ENCODE measurements around the gene ZNF584. TPM values are rescaled to one million over a fixed set of nuclear protein-coding genes. Genes with fewer than 3 reads are reported as not detected.
A peak's percentile ranks its signal among the peaks of the same experiment; 100 is the strongest.
"Not testable (repeated sequence)": the region's sequence is repeated elsewhere in the genome, so short reads cannot be mapped to it uniquely, and the experiment has no call there.

The ZNF584 gene
- total and polyA plus RNA-seq, 10 of the 15 experiments (the other 5 are each of a cell fraction or from before 2014, with no cell fraction given), result 2.0 to 10.7 (median 6.3) TPM

GRCh38 chr19:58442986-58443385, 34.5 kb downstream of the ZNF584 start:
- RAD21 ChIA-PET (ENCODE audit: unreplicated experiment); H3K27ac ChIP-seq (ENCODE audit: control insufficient read depth, insufficient read depth); H3K9ac ChIP-seq (ENCODE audit: control insufficient read depth, insufficient read depth, low read length); SMC1A ChIA-PET (ENCODE audit: uncharacterized antibody, unreplicated experiment); H2AFZ ChIP-seq (ENCODE audit: control insufficient read depth, low read depth, low read length); H3K4me2 ChIP-seq (ENCODE audit: control insufficient read depth, insufficient read depth); CTCF ChIA-PET; BruUV-seq (replicated peaks); H3K36me3 ChIP-seq (ENCODE audit: control insufficient read depth in 2 of 2, insufficient read depth in 2 of 2, low read length in 1 of 2); H3K79me2 ChIP-seq (ENCODE audit: control insufficient read depth, insufficient read depth, low read length); H3K4me3 ChIP-seq; H3K27me3 ChIP-seq (replicated peaks in 1 of 2; ENCODE audit: control insufficient read depth in 2 of 2, insufficient read depth in 2 of 2, low read length in 1 of 2); H4K20me1 ChIP-seq (ENCODE audit: control insufficient read depth, insufficient read depth); DNase-seq (ENCODE audit: low read depth, low spot score); intact Hi-C loops (cut with micrococcal nuclease; ENCODE audit: unreplicated experiment); in situ Hi-C loops (cut with MboI); FAIRE-seq; ATAC-seq; H3K4me1 ChIP-seq (ENCODE audit: control insufficient read depth, insufficient read depth, low read length): not testable (repeated sequence)
- WGBS (ENCODE audit: insufficient coverage, insufficient replicate concordance, low lambda C conversion rate, missing lambda C conversion rate), result 58% methylated on average over 7 of the region's 7 CpGs
- POLR2A ChIA-PET, result interaction anchor here (0.6 kb wide), 1 partner anchor 99 kb away, joined by 3 read pairs; no protein-coding TSS in a partner anchor
- H3K9me3 ChIP-seq (replicated peaks; ENCODE audit: control insufficient read depth, insufficient read depth, low read length), result peaks cover 18% of the 10 kb centered on the region; the same call in 2 of the 3 replicates
- peak; percentile 58; the same call in 1 of the 2 replicates for TF ChIP-seq NFYB (IDR thresholded peaks at IDR 0.05; ENCODE audit: insufficient read depth, low read depth, low read length)

GRCh38 chr19:58448860-58449259, 40.4 kb downstream of the ZNF584 start:
- FAIRE-seq; SMC1A ChIA-PET (ENCODE audit: uncharacterized antibody, unreplicated experiment); H3K36me3 ChIP-seq (ENCODE audit: control insufficient read depth in 2 of 2, insufficient read depth in 2 of 2, low read length in 1 of 2); H3K27me3 ChIP-seq (replicated peaks in 1 of 2; ENCODE audit: control insufficient read depth in 2 of 2, insufficient read depth in 2 of 2, low read length in 1 of 2); H4K20me1 ChIP-seq (ENCODE audit: control insufficient read depth, insufficient read depth); in situ Hi-C loops (cut with MboI); RAD21 ChIA-PET (ENCODE audit: unreplicated experiment); H3K9ac ChIP-seq (ENCODE audit: control insufficient read depth, insufficient read depth, low read length); intact Hi-C loops (cut with micrococcal nuclease; ENCODE audit: unreplicated experiment); BruUV-seq (replicated peaks); H3K4me3 ChIP-seq; H3K4me2 ChIP-seq (ENCODE audit: control insufficient read depth, insufficient read depth); H3K79me2 ChIP-seq (ENCODE audit: control insufficient read depth, insufficient read depth, low read length); H2AFZ ChIP-seq (ENCODE audit: control insufficient read depth, low read depth, low read length); ATAC-seq; H3K27ac ChIP-seq (ENCODE audit: control insufficient read depth, insufficient read depth); CTCF ChIA-PET; H3K4me1 ChIP-seq (ENCODE audit: control insufficient read depth, insufficient read depth, low read length); DNase-seq (ENCODE audit: low read depth, low spot score): not testable (repeated sequence)
- POLR2A ChIA-PET, result interaction anchor here (0.7 kb wide), 1 partner anchor 61 kb away, joined by 3 read pairs; no protein-coding TSS in a partner anchor
- WGBS (ENCODE audit: insufficient coverage, insufficient replicate concordance, low lambda C conversion rate, missing lambda C conversion rate), result 66% methylated on average over 3 of the region's 3 CpGs
- H3K9me3 ChIP-seq (replicated peaks; ENCODE audit: control insufficient read depth, insufficient read depth, low read length), result peaks cover 11% of the 10 kb centered on the region; the same call in 2 of the 3 replicates

DNA sequence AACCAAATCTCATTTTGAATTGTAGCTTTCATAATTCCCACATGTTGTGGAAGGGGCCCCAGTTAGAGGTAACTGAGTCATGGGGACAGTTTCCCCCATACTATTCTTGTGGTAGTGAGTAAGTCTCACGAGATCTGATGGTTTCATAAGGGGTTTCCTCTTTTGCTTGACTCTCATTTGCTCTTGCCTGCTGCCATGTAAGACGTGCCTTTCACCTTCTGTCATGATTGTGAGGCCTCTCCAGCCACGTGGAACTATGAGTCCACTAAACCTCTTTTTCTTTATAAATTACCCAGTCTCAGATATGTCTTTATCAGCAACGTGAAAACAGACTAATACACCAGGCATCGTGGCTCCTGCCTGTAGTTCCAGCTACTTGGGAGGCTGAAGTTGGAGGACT, 41.5 kb downstream of the ZNF584 start:
- BruUV-seq (replicated peaks); H3K4me2 ChIP-seq (ENCODE audit: control insufficient read depth, insufficient read depth); H3K4me3 ChIP-seq; H3K79me2 ChIP-seq (ENCODE audit: control insufficient read depth, insufficient read depth, low read length); H3K27ac ChIP-seq (ENCODE audit: control insufficient read depth, insufficient read depth); ATAC-seq; H3K9ac ChIP-seq (ENCODE audit: control insufficient read depth, insufficient read depth, low read length); CTCF ChIA-PET; DNase-seq (ENCODE audit: low read depth, low spot score); RAD21 ChIA-PET (ENCODE audit: unreplicated experiment); H3K4me1 ChIP-seq (ENCODE audit: control insufficient read depth, insufficient read depth, low read length); H2AFZ ChIP-seq (ENCODE audit: control insufficient read depth, low read depth, low read length); H4K20me1 ChIP-seq (ENCODE audit: control insufficient read depth, insufficient read depth); H3K27me3 ChIP-seq (replicated peaks in 1 of 2; ENCODE audit: control insufficient read depth in 2 of 2, insufficient read depth in 2 of 2, low read length in 1 of 2); FAIRE-seq; intact Hi-C loops (cut with micrococcal nuclease; ENCODE audit: unreplicated experiment); SMC1A ChIA-PET (ENCODE audit: uncharacterized antibody, unreplicated experiment); H3K36me3 ChIP-seq (ENCODE audit: control insufficient read depth in 2 of 2, insufficient read depth in 2 of 2, low read length in 1 of 2); in situ Hi-C loops (cut with MboI): not testable (repeated sequence)
- POLR2A ChIA-PET, result interaction anchor here (0.7 kb wide), 1 partner anchor 954 kb away, joined by 3 read pairs; no protein-coding TSS in a partner anchor
- 26% methylated on average over 5 of the region's 5 CpGs for WGBS (ENCODE audit: insufficient coverage, insufficient replicate concordance, low lambda C conversion rate, missing lambda C conversion rate)
- peaks cover 11% of the 10 kb centered on the region; the same call in 2 of the 3 replicates for H3K9me3 ChIP-seq (replicated peaks; ENCODE audit: control insufficient read depth, insufficient read depth, low read length)
